ENCODE data around the gene TSGA10.
"Not testable (repeated sequence)": the region's sequence is repeated elsewhere in the genome, so short reads cannot be mapped to it uniquely, and the experiment has no call there.

TSGA10 gene

GRCh38 chr2:99079226-99079625, 75.5 kb downstream of the TSGA10 start:
- no peak for DNase-seq

DNA sequence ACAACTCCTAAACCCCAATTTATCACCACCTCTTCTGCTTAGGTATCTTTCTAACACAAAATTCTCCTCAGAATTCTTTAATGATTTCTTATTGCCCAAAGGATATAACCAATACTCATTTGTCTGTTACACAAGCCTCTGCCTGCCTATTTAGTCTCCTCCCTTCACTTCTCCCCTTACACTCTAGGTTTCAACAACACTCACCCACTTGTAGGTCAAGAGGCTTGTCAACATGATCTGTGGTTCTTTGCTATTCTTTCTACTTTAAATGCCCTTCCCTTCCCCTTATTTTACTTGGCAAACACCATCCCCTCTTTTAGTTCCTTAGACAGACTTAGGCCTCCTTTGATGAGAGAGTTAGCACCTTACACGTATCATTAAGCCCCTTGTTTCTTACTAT, 82.2 kb downstream of the TSGA10 start:
- no peak for DNase-seq

GRCh38 chr2:99067871-99068625, 86.7 kb downstream of the TSGA10 start:
- DNase-seq: no peak

- DNase-seq: peak; percentile 22
These were observed 88.4 kb downstream of the TSGA10 start for GRCh38 chr2:99066075-99066958.

- not testable (repeated sequence) for DNase-seq
These were observed 105.6 kb downstream of the TSGA10 start for GRCh38 chr2:99049187-99049586.

- not testable (repeated sequence) for DNase-seq
These were observed 113.9 kb downstream of the TSGA10 start for GRCh38 chr2:99040736-99041300.

DNA sequence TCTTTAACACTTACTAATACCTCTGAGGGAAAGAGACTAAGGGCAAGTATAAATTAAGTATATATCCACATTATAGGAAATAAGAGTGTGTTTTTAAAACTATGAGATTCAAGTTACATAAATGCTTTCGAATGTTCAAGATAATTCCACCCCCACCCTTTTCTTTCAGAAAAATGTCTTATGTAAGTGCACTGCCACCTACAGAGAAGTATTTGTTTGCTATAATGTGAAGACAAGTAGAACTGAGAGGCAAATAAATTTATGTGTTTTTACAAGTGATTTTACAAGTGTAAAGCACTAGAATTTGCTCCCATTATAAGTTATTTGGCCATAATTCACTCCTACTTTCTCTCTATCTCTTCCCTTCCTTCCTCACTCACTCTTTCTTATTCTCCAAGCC, 118.8 kb downstream of the TSGA10 start:
- DNase-seq: no peak

DNA sequence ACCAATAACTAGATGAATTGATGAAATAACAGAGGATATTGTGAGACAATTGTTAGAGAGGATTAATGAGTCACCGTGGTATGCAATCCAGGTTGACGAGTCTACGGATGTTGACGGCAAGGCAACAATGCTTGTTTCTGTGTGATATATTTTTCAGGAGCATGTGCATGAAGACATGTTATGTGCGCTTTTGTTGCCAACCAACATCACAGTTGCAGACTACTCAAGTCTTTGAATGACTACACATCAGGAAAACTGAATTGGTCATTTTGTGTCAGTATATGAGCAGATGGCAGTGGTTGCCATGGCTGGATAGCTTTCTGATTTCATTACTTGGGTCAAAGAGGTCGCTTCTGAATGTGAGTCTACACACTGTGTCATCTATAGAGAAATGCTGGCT, 122.0 kb downstream of the TSGA10 start:
- no peak for DNase-seq

DNA sequence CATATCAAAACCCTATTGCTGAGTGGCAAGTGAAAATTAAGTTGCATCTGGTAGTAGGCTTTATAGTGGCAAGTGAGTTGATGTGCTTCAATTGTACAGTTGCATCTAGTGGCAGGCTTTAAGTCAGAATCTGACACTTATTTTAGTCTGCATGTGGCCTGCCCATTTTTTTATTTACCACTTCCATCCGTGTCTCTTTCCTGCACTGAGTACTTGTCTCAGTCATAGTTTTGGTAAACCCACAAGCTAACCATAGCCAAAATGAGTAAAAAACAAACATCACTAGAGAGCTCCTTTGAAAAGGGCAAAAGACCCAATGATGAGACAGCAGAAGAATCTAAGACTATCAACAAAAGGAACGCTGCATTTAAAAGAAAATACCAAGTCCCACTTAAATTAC, 122.7 kb downstream of the TSGA10 start:
- DNase-seq: no peak

DNA sequence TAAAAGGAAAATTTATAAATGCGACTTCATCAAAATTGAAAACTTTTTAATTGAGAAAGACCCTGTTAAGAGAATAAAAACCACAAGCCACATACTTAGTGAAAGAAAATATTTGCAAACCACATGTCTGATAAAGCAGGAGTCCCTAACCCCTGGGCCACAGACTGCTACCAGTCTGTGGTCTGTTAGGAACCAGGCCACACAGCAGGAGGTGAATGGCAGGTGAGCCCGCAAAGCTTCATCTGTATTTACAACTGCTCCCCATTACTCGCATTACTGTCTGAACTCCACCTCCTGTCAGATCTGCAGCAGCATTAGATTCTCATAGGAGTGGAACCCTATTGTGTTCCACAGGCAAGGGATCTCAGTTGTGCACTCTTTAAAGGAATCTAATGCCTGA, 123.3 kb downstream of the TSGA10 start:
- DNase-seq: no peak

DNA sequence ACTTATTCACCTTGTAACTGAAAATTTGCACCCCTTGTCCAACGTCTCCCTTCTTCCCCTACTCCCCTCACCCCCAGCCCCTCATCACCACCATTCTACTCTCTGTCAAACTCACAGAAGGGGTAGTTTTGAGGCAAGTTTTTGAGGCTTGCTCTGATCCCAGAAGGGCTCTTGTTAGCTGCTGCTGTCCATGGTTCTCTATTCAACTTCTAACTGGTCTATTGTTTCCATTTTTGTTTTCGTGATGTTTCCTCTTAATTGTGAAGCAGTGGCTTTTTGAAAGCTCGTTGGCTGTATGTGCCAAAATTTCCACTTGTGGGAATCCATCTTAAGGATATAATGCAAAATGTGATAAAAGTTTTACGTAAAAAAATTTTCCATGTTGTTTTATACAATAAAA, 126.2 kb downstream of the TSGA10 start:
- no peak for DNase-seq

- DNase-seq: no peak
These were observed 126.9 kb downstream of the TSGA10 start for GRCh38 chr2:99027856-99028255.

DNA sequence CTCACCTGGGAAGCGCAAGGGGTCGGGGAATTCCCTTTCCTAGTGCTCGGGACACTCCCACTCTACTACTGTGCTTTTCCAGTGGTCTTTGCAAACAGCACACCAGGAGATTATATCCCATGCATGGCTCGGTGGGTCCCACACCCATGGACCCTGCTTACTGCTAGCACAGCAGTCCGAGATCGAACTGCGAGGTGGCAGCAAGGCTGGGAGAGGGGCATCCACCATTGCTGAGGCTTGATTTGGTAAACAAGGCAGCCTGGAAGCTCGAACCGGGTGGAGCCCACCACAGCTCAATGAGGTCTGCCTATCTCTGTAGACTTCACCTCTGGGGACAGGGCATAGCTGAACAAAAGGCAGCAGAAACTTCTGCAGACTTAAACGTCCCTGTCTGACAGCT, 154.0 kb downstream of the TSGA10 start:
- no peak for DNase-seq

DNA sequence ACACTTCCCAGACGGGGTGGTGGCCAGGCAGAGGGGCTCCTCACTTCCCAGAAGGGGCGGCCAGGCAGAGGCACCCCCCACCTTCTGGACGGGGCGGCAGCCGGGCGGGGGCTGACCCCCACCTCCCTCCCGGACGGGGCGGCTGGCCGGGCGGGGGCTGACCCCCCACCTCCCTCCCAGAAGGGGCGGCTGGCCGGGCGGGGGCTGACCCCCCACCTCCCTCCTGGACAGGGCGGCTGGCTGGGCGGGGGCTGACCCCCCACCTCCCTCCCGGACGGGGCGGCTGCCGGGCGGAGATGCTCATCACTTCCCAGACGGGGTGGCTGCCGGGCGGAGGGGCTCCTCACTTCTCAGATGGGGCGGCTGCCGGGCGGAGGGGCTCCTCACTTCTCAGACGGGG, 166.0 kb downstream of the TSGA10 start:
- DNase-seq: not testable (repeated sequence)

DNA sequence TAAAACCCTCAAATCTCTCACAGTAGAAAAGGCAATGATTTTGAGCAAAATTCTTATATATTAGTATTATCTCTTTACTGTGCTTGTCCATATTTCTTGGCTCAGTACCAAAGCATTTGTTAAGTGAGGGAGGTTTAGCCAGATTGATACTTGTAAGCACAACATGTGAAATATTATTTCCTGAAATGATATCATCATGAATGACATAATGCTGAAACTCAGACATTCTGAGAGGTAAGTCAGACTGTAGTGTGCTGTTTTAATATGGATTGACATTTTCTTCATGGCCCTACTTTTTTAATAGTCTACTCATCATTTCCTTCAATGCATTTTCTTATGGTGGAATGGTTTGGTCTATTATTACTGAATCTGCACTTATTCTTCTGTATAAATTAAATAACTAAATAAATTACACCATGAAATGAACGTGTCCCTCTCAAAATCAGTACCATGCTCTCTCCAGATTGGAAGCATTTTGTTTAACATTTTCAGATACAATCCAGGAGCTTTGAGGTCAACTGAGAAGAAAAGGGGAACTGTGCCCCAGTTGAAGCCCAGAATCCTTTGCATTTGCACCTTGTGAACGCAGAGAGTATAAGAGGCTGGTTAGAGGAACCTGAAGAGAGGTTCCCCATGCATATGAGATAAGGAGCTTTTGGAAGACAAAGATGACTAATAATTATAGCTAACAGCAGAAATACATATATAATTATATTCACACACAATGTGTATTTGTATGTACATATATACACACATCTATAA, 168.7 kb downstream of the TSGA10 start:
- no peak for DNase-seq

GRCh38 chr2:98975611-98976010, 179.1 kb downstream of the TSGA10 start:
- no peak for DNase-seq

DNA sequence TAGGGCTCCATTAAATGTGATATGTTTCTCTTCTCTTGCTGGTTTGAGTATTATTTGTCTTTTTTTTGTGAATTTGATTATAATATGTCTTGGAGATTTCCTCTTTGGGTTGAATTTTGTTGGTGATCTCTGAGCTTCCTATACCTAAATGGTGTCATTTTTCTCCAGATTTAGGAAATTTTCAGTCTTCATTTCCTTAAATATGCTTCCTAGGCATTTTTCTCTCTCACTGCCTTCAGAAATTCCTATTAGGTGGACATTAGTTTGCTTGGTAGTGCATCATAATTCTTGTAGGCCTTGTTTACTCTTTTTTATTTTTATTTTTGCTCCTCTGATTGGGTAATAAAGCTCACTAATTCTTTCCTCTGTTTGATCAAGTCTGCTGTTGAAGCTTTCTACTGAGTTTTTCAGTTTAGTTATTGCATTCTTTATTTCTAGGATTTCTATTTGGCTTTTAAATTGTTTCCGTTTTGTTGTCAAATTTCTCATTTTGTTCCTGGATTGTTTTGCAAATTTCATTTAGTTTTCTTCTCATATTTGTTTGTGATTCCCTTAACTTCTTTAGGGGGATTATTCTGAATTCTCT, 182.1 kb downstream of the TSGA10 start:
- no peak for DNase-seq

- no peak for DNase-seq
These were observed 194.8 kb downstream of the TSGA10 start for GRCh38 chr2:98959810-98960507.

GRCh38 chr2:98952966-98953365, 201.8 kb downstream of the TSGA10 start:
- DNase-seq: no peak

DNA sequence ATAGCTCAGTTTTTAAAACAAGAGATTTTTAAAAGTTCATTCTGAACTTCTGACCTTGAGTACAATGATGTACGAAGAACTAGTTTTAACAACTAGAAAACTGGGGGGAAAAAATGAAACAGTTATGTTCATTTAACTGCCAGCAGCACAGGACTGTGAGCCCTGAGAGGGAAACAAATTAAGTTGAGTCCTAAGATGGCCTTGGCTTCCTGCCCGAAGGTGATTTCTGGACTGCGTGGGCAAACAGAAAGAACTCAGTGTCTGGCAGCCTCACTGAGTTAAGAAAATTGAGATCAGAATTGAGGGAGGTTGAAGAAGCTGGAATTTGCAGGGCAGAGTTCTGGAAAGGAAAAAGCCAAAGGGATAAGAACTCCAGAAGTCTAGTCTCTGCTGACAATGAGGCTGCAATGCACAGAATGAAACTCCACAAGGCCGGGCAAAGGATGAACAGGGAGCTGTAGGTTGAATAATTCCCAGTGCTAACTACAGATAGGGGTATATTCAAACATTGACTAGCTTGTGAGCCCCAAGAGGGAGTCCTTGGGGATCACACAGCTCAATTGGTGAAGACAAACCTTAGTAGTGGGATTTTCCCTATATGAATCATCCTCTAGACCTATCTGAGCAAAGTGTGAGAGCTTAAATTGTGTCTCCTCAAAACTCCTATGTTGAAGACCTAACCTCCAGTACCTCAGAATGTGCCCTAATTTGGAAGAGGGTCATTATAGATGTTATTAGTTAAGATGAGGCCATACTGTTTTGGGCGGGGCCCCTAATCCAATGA, 205.6 kb downstream of the TSGA10 start:
- DNase-seq: no peak

- no peak for DNase-seq
These were observed 207.2 kb downstream of the TSGA10 start for GRCh38 chr2:98947554-98947953.
